ENCODE data around the gene ZNF254.

The ZNF254 gene

DNA sequence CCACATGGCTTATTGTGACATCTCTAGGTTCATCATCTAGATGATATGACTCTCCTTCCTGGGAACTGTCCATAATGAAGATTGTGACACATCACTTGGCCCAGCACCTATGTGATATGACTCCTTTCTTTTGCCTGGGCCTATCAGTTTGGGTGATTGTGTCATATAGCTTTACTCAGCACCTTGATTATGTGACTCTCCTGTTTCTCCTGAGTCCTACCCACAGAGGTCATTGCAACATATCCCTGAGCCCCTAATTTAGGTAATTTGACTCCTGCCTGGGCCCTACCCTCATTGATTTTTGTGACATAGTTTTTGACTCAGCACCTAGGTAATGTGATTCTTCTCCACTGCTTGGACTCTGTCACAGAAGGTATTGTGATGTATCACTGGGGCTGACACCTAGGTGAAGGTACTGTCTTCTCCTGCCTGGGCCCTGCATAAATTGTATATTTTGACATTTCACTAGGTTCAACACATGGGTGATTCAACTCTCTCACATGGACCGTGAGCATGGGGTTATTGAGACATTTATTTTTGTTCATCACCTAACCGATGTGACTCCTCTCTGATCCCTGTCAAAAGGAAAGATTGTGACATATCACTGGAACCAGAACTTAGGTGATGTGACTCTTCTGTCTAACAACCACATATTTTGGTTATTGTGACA, 26.2 kb upstream of the ZNF254 start:
- no peak overlapping the region for H3K27ac ChIP-seq
- DNase-seq (ENCODE audit: low spot score) = no peak
- POLR2A ChIA-PET (ENCODE audit: low non-redundant PET) = no interaction called here
- TF ChIP-seq, protein P1, sequence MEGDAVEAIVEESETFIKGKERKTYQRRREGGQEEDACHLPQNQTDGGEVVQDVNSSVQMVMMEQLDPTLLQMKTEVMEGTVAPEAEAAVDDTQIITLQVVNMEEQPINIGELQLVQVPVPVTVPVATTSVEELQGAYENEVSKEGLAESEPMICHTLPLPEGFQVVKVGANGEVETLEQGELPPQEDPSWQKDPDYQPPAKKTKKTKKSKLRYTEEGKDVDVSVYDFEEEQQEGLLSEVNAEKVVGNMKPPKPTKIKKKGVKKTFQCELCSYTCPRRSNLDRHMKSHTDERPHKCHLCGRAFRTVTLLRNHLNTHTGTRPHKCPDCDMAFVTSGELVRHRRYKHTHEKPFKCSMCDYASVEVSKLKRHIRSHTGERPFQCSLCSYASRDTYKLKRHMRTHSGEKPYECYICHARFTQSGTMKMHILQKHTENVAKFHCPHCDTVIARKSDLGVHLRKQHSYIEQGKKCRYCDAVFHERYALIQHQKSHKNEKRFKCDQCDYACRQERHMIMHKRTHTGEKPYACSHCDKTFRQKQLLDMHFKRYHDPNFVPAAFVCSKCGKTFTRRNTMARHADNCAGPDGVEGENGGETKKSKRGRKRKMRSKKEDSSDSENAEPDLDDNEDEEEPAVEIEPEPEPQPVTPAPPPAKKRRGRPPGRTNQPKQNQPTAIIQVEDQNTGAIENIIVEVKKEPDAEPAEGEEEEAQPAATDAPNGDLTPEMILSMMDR (conservative IDR thresholded peaks at IDR 0.05; ENCODE audit: low read depth) = no peak
- CTCF ChIA-PET = no interaction called here

DNA sequence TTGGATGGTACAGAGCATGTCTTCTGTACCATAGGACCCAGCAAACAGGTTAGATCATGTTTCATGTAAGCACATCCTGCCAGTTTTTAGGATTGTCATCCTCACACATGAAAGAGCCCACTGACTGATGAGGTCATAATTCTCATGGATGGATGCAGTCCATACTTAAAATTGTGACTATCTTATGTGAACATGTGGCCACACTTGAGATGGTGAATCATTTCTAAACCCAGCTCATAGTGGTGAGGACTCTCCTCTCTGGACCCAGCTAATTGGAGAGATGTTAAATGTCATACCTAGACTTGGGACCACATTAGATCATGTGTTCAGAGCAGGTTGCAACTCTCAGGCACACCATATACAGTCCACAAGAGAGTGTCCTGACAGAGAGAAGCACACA, 24.8 kb upstream of the ZNF254 start:
- ChIA-PET POLR2A (ENCODE audit: low non-redundant PET) (no interaction called here), CTCF (no interaction called here)
- no peak overlapping the region for H3K27ac ChIP-seq
- DNase-seq (ENCODE audit: low spot score) = no peak
- TF ChIP-seq, protein P1 (conservative IDR thresholded peaks at IDR 0.05; ENCODE audit: low read depth) = no peak

DNA sequence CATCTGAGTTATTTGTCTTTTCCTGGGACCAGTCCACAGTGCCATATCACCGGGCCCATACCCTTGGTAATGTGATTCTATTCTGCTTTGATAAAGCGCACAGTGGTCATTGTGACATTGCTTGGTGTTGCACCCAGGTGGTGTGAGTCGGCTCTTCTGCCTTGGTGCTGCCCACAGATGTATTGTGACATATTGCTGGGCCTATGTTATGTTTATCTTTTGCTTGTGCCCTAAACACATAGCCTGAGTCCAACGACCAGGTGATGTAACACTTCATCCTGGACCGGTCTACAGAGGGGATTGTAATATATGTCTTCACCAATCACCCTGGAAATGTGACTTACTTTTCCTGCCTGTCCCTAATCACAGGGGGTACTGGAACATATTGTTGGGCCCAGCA, 23.7 kb upstream of the ZNF254 start:
- DNase-seq (ENCODE audit: low spot score) = no peak
- H3K27ac ChIP-seq = no peak overlapping the region
- CTCF ChIA-PET = no interaction called here
- POLR2A ChIA-PET (ENCODE audit: low non-redundant PET) = interaction anchor here (1.2 kb wide), 1 partner anchor 15 kb away, joined by 4 read pairs; no protein-coding TSS in a partner anchor
- TF ChIP-seq, protein P1 (conservative IDR thresholded peaks at IDR 0.05; ENCODE audit: low read depth) = no peak

DNA sequence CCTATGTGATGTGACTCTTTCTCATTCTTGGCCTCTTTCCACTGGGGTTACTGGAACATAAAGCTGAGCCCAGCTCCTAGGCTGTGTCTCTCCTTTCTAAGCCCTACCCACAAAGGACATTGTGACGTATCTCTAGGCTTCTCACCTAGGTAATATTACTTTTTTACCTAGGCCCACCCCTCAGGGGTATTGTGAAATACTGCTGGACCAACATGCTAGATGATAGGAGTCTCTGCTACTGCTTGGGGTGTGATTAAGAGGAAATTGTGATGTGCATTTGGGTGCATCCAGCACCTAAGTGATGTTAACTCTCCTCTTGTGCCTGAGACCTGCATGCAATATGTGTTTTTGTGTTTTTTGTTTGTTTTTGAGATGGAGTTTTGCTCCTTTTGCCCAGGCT, 22.8 kb upstream of the ZNF254 start:
- TF ChIP-seq, protein P1 (conservative IDR thresholded peaks at IDR 0.05; ENCODE audit: low read depth) = no peak
- CTCF ChIA-PET = interaction anchor here (0.6 kb wide), 1 partner anchor 240 kb away, joined by 3 read pairs; no protein-coding TSS in a partner anchor
- DNase-seq (ENCODE audit: low spot score) = no peak
- H3K27ac ChIP-seq = no peak overlapping the region
- POLR2A ChIA-PET (ENCODE audit: low non-redundant PET) = interaction anchor here (1.2 kb wide), 1 partner anchor 14 kb away, joined by 4 read pairs; no protein-coding TSS in a partner anchor

DNA sequence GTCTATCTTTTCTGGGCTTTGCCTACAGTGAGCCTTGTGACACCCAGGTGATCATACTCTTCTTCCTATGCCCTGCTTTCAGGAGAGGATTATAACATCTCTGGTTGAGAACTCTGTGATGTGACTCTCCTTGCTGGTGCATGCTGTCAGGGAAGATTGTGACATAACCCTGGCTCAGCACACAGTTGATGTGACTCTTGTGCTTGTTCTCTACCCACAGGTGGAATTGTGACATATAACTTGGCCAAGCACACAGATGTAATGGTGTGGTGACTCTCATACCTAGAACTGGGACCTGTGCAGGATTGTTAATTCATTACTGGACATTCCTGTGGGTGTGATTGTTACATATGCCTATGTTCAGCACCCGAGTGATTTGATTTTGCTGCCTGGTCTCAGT, 21.7 kb upstream of the ZNF254 start:
- POLR2A ChIA-PET (ENCODE audit: low non-redundant PET) = no interaction called here
- CTCF ChIA-PET = no interaction called here
- no peak for DNase-seq (ENCODE audit: low spot score)
- TF ChIP-seq, protein P1 (conservative IDR thresholded peaks at IDR 0.05; ENCODE audit: low read depth) = no peak
- no peak overlapping the region for H3K27ac ChIP-seq

DNA sequence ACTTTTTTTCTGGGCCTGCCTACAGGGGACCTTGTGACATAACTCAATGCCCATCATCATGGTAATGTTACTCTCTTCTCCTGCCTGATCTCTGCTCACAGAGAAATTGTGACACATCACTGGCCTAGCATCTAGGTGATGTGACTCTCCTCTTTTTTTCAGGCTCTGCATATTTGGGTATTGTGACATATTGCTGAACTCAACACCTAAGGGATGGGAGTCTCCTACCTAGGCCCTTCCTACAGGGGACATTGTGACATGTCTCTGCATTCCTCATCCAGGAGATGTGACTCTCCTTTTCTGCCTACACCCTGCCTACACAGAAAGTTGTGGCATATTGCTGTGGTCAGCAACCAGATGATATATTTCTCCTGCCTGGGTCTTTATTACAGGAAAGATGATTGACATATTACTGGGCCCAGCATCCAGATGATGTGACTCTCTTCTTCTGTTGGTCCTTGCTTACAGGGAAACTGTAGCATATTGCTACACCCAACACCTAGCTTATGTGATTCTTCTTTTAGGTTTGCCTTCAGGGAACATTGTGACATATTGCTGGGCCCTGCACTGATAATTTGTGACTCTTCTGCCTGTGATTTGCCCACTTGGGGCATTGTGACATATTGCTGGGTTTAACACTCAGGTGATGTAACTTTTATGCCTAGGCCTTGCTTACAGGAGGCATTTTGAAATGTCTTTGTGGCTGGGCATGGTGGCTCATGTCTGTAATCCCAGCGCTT, 21.0 kb upstream of the ZNF254 start:
- TF ChIP-seq, protein P1 (conservative IDR thresholded peaks at IDR 0.05; ENCODE audit: low read depth) = no peak
- CTCF ChIA-PET = interaction anchor here (0.6 kb wide), 1 partner anchor 1178 kb away, joined by 3 read pairs; no protein-coding TSS in a partner anchor
- H3K27ac ChIP-seq = no peak overlapping the region
- POLR2A ChIA-PET (ENCODE audit: low non-redundant PET) = no interaction called here
- DNase-seq (ENCODE audit: low spot score) = no peak
